BLaER1 (cell line): ENCODE data around the gene PKP3.

Experiments used
- H3K27ac ChIP-seq: shearing (Covaris generic); formaldehyde crosslinking; 2 replicates; pipeline ENCODE4 v1.8.1; 2022
- H3K27me3 ChIP-seq: shearing (Covaris generic); formaldehyde crosslinking; 2 replicates; pipeline ENCODE4 v1.8.1; 2022
- H3K36me3 ChIP-seq: shearing (Covaris generic); formaldehyde crosslinking; 2 replicates; pipeline ENCODE4 v1.8.1; 2022
- H3K4me1 ChIP-seq: shearing (Covaris generic); formaldehyde crosslinking; 2 replicates; pipeline ENCODE4 v1.8.1; 2022
- H3K4me2 ChIP-seq: shearing (Covaris generic); formaldehyde crosslinking; 2 replicates; pipeline ENCODE4 v1.8.1; 2022
- H3K4me3 ChIP-seq: shearing (Covaris generic); formaldehyde crosslinking; 2 replicates; pipeline ENCODE4 v1.8.1; 2022
- H3K9ac ChIP-seq: shearing (Covaris generic); formaldehyde crosslinking; 2 replicates; pipeline ENCODE4 v1.8.1; 2022
- H3K9me3 ChIP-seq: shearing (Covaris generic); formaldehyde crosslinking; 2 replicates; pipeline ENCODE4 v1.8.1; 2022
- H4K20me1 ChIP-seq: shearing (Covaris generic); formaldehyde crosslinking; 2 replicates; pipeline ENCODE4 v1.8.1; 2022
- Cebpa-rat ChIP-seq: shearing (Covaris generic); IDR thresholded peaks from 2 replicates; pipeline ENCODE4 v1.8.1; 2022

Gene PKP3

DNA sequence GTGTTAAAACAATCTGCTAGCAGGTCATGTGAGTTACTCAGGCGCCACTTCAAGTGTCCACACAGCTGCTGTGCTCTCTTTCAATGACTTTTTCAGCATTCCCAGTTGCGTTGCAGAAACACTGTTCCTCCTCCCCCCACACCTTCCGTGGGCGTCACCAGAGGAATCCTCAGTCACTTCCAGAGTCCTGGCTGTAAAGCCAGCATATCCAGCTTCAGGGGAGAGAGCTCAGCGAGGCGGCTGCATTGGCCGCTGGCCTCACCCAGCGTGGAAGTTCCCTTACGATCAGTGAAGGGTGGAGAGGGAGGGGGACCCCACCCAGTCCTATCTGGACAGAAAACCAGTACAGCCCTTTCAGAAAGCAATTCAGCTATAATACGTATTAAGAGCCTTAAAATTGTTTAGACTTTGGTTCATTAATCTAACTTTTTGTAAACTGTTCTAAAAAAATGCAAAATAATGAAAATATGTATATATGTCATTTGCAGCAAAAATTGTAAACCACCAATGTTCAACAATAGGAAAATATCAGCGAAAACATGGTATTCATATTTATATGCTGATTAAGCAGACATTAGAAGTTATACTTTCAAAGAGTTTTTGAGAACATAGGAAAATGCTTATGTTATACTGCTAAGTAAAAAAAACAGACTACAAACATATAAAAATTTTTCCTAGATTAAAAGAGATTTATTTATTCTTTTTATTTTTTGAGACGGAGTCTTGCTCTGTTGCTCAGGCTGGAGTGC, 50.6 kb downstream of the PKP3 start:
- no peaks in the 10 kb centered on the region for H4K20me1 ChIP-seq
- no peak for TF ChIP-seq Cebpa-rat
- no peaks in the 10 kb centered on the region for H3K27me3 ChIP-seq
- no peak overlapping the region for H3K9ac ChIP-seq
- no peak overlapping the region for H3K27ac ChIP-seq
- H3K4me2 ChIP-seq, result no peak overlapping the region
- no peak overlapping the region for H3K4me3 ChIP-seq
- peaks cover 67% of the 10 kb centered on the region for H3K4me1 ChIP-seq
- no peaks in the 10 kb centered on the region for H3K36me3 ChIP-seq
- no peaks in the 10 kb centered on the region for H3K9me3 ChIP-seq

DNA sequence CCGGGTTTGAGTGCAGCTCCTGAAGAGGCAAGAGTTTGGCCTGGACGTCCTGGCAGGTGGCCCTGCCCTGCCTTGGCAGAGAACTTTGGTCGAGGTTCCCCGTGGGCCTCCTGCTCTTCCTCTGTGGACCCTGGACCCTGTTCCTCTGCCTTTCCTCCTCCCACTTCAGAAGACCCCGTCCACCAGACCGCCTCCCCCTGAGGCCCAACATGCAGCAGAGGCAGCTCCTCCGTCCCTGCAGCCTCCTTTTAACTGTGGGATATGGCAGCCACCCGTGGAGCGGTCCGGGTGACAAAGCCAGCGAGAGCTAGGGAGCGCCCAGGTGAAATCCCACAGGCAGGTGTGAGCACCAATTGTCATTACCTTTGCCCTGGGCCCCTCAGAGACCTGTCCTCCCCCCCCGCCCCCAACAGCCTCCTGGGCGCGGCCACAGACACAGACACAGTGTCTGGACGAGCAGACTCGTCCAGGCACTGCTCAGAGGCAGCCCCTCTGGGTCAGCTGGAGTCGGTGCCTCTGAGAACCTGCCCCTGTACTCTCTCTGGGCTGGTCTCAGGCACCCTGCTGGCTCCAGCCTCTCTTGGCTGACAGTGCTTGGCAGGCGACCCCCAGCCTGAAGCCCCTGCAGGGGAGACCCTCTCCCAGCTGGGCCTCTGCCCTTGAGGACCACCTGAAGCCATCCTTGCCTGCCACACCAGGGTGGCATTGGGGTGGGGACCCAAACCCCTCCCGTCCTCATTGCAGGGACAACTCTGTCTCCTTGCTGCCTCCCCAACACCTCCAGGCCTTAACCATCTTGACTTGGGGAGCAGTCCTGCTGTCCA, 52.0 kb downstream of the PKP3 start:
- Histone ChIP-seq H3K9ac (no peak overlapping the region), H4K20me1 (peaks cover 6% of the 10 kb centered on the region), H3K9me3 (no peaks in the 10 kb centered on the region), H3K27ac (0 out of 2 replicates have a peak overlapping the region, but pooled peaks have one; percentile 9), H3K27me3 (no peaks in the 10 kb centered on the region), H3K36me3 (no peaks in the 10 kb centered on the region), H3K4me1 (peaks cover 60% of the 10 kb centered on the region), H3K4me2 (no peak overlapping the region), H3K4me3 (no peak overlapping the region)
- TF ChIP-seq Cebpa-rat, result no peak

DNA sequence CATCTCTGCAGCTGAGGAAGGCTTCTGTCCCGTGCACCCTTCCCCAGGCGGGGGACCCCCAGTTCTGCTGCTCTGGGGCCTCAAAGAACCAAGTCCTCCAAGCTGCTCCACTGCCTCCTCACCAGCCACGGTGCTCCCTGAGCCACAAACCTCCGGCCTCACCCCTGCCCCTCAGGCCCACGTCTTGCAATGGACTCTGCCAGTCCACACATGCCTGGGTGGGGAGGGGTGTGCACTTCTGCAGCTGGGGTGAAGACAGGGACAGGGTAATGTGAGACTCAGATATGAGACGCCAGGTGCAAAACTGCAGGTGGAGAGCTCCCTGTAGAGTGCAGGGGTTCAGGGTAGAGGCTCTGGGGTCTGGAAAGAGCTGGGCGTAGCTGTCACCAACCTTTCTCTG, 52.9 kb downstream of the PKP3 start:
- no peak overlapping the region for H3K4me2 ChIP-seq
- H3K9me3 ChIP-seq, result no peaks in the 10 kb centered on the region
- peaks cover 6% of the 10 kb centered on the region; the same call in 1 of the 2 replicates for H3K36me3 ChIP-seq
- no peak overlapping the region for H3K27ac ChIP-seq
- H3K9ac ChIP-seq, result no peak overlapping the region
- peaks cover 60% of the 10 kb centered on the region for H3K4me1 ChIP-seq
- no peak for TF ChIP-seq Cebpa-rat
- H3K4me3 ChIP-seq, result no peak overlapping the region
- no peaks in the 10 kb centered on the region for H3K27me3 ChIP-seq
- H4K20me1 ChIP-seq, result peaks cover 15% of the 10 kb centered on the region

DNA sequence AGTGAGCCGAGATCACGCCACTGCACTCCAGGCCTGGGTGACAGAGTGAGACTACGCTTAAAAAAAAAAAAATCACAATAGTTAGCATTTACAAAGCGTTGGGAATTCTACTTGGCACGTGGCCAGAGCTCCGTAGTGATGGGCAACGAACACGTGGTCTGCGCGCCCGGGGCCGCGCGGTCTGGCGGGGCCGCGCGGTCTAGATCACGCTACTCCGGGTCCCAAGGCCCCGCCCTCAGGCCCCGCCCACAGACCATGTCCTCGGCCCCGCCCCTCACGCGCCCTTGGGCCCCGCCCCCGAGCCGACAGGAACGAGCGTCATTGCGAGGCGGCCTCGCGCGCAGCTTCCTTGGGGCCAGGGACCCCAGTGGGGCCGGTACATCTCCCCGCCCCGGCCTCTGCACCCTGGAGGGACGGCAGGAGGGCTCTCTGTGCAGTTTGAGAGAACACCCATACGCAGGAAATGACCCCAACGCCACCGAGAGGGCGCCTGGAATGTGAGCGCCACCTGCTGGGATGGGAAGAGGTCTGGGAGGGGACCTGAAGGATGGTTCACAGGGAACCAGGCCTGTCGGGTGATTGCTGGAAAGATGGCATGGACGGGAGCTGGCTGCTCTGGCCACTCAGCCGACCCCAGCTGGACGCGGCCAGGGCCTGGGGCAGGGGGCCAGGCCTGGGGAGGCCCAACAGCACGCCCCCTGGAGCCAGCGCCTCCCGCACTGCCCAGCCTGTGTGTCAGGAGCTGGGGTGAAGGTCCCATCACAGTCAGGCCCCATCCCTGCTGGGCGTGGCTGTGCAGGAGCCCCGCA, 54.1 kb downstream of the PKP3 start:
- H4K20me1 ChIP-seq, result peaks cover 28% of the 10 kb centered on the region
- H3K4me2 ChIP-seq, result peak overlapping the region; percentile 96
- peaks cover 19% of the 10 kb centered on the region for H3K36me3 ChIP-seq
- peak overlapping the region; percentile 82 for H3K9ac ChIP-seq
- H3K4me1 ChIP-seq, result peaks cover 60% of the 10 kb centered on the region
- peak overlapping the region; percentile 80 for H3K27ac ChIP-seq
- H3K9me3 ChIP-seq, result no peaks in the 10 kb centered on the region
- peak overlapping the region; percentile 73 for H3K4me3 ChIP-seq
- no peaks in the 10 kb centered on the region for H3K27me3 ChIP-seq
- no peak for TF ChIP-seq Cebpa-rat

DNA sequence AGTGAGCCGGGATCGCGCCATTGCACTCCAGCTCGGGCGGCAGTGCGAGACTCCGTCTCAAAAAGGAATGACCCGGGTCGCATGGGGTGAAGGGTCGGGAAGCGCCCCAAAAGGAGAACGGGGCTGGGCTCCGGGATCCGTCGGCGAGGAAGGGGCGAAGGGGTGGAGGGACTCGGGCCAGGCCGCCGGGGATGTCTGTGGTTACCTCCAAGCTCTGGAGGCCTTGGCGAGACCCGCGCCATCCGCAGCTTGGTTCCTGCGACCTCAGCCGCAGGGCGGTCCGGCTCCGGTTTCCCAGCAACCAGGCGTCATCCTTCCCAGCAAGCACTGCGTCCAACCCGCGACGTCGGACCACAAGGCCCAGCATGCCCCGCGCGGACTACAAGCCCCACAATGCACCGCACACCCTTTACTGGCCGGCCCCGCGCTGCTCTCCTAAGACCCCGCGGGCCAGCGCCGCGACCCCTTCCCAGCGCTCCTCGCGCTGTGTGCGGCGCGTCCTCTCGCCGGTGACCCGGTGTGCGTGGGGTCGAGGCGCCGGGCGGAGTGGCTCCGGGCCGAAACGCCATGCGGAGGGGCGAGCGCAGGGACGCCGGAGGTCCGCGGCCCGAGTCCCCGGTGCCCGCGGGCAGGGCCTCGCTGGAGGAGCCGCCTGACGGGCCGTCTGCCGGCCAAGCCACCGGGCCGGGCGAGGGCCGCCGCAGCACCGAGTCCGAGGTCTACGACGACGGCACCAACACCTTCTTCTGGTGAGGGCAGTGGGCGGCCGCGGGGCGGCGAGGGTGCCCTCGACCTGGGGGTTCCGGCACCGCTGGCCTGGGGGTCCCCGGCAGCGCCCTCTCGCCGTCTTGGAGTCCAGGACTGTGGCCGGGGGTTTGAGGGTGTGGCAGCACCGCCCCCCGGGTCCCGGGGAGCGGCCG, 56.1 kb downstream of the PKP3 start, which contains the start of gene PTDSS2:
Gene PTDSS2, plus strand, starts transcription at position 391 of the 920 bp plus-strand sequence. Its CDS starts 177 bp downstream, at position 568.
- Histone ChIP-seq H3K36me3 (peaks cover 39% of the 10 kb centered on the region), H3K9me3 (no peaks in the 10 kb centered on the region), H3K4me3 (peak within 1 kb of the TSS; percentile 96), H3K4me1 (peaks cover 48% of the 10 kb centered on the region), H4K20me1 (peaks cover 48% of the 10 kb centered on the region), H3K4me2 (peak within 1 kb of the TSS; percentile 96), H3K9ac (peak within 1 kb of the TSS; percentile 90), H3K27ac (peak within 1 kb of the TSS; percentile 81), H3K27me3 (no peaks in the 10 kb centered on the region)
- no peak for TF ChIP-seq Cebpa-rat

DNA sequence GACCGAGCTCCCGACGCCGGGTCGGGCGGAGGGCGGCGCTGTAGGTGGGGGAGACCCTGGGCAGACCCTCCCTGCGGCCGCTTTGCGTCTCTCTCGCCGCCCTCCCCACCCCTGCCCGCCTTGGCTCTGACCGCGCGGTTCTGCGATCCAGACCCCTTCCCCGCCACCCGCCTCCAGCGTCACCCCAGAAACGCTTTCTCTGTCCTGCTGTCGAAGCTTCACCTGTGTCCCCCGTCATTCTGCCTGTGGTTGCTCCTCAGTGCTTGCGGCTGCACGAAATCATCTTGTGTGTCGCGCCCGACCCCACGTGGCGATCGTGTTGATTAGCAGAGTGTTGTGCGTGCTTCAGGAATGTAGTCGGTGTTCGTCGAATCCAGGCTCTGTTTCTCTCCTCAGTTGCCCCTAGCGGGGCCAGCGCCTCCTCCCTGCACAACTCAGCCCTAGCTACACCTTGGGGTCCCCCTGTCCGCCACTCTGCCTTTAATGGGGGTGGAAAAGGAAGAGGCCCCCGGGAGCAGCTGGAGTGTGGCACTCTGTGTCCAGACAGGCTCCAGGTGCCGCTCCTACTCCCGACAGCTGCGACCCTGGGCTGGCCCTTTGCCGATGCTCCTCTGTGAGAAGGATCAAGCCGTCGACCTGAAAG, 56.9 kb downstream of the PKP3 start:
- H4K20me1 ChIP-seq, result peaks cover 56% of the 10 kb centered on the region
- H3K4me3 ChIP-seq, result peak overlapping the region; percentile 96
- H3K9ac ChIP-seq, result peak overlapping the region; percentile 90
- peak overlapping the region; percentile 81 for H3K27ac ChIP-seq
- no peaks in the 10 kb centered on the region for H3K27me3 ChIP-seq
- H3K36me3 ChIP-seq, result peaks cover 47% of the 10 kb centered on the region
- peaks cover 56% of the 10 kb centered on the region for H3K4me1 ChIP-seq
- no peaks in the 10 kb centered on the region for H3K9me3 ChIP-seq
- no peak for TF ChIP-seq Cebpa-rat
- H3K4me2 ChIP-seq, result peak overlapping the region; percentile 96

DNA sequence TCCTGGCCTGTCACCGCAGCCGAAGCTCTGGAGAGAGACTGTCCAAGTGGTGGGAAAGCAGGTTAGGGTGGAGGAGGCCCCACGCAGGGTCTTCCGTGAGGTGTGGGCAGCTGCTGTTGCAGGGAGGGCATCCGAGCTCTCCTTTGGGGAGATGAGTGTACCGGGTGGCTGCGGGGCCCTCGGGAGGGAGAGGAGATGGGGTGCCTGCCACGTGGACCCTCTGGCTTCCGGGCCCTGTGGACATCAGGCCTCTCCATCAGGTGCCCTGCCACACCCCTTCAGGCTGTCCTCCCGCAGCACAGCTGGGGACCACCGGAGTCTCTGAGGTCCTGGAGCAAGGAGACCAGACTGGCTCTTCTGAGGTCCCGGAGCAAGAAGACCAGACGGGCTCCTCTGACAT, 57.7 kb downstream of the PKP3 start:
- no peak for TF ChIP-seq Cebpa-rat
- Histone ChIP-seq H3K27ac (no peak overlapping the region), H3K9me3 (no peaks in the 10 kb centered on the region), H3K4me3 (peak overlapping the region; percentile 96), H3K27me3 (no peaks in the 10 kb centered on the region), H3K36me3 (peaks cover 54% of the 10 kb centered on the region), H3K4me1 (peaks cover 61% of the 10 kb centered on the region), H3K9ac (peak overlapping the region; percentile 90), H3K4me2 (peak overlapping the region; percentile 96), H4K20me1 (peaks cover 64% of the 10 kb centered on the region)

DNA sequence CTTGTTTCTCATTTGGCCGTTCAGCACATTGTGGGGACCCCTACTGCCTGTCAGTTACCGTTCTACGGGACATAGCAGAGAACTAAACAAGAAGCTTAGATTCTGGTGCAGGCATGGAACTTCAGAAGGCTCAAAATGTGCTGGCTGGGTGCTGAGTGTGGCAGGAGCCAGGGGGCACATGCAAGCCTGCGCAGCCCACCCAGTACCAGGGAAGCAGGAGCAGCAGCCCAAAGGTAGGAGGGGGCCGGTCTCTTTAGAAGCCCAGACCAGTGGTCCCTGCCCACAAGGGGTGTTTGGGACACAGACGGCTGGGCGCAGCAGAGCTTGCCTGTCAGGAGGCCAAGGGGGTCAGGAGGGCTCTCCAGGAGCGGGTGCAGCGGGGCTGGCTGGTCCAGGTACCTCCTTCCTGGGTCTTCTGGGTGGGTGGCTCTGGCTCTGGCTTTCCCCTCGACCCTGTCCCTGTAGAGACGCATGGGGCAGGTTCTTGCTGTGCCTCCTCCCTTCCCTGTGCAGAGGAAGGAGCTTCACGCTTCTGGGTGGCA, 58.3 kb downstream of the PKP3 start:
- Histone ChIP-seq H3K4me2 (peak overlapping the region; percentile 96; the same call in 1 of the 2 replicates), H3K27me3 (no peaks in the 10 kb centered on the region), H3K9me3 (no peaks in the 10 kb centered on the region), H4K20me1 (peaks cover 69% of the 10 kb centered on the region), H3K9ac (peak overlapping the region; percentile 90), H3K4me1 (peaks cover 63% of the 10 kb centered on the region), H3K4me3 (no peak overlapping the region), H3K27ac (no peak overlapping the region), H3K36me3 (peaks cover 60% of the 10 kb centered on the region)
- no peak for TF ChIP-seq Cebpa-rat
